SIG-M5 treated with dmso at 0.1 percent for 504 hours (cell line): ENCODE results near the gene CRACR2B.

Experiments used
- DNase-seq: peaks from one replicate; lab custom pipeline; 2025; ENCODE audit not compliant: unreplicated experiment; lab: John Stamatoyannopoulos, UW

The CRACR2B gene

GRCh38 chr11:866481-866880 is 38.8 kb downstream of the CRACR2B start:
- DNase-seq: no peak

- no peak for DNase-seq
Measured at GRCh38 chr11:867856-868358, 40.2 kb downstream of the CRACR2B start.

- no peak for DNase-seq
Measured at GRCh38 chr11:868394-868793, 40.7 kb downstream of the CRACR2B start.

DNA sequence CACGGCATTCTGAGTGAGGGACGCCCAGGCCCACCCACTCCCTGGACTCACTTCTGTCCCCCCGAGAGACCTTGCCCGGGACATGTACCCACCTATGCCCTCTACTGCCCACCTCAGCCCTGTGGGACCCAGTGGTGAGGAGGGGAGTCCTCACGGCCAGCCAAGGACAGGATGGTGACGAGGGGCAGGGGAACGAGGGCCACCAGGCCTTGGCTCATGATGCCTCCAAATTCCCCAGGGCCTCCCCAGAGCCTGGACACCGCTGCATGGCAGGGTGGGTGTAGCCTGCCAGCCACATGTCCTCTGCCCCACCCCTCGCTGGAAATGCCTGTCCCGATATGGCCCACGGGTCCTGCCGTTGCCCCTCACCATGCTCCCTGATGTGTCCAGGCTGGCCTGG is 41.1 kb downstream of the CRACR2B start:
- DNase-seq: no peak

DNA sequence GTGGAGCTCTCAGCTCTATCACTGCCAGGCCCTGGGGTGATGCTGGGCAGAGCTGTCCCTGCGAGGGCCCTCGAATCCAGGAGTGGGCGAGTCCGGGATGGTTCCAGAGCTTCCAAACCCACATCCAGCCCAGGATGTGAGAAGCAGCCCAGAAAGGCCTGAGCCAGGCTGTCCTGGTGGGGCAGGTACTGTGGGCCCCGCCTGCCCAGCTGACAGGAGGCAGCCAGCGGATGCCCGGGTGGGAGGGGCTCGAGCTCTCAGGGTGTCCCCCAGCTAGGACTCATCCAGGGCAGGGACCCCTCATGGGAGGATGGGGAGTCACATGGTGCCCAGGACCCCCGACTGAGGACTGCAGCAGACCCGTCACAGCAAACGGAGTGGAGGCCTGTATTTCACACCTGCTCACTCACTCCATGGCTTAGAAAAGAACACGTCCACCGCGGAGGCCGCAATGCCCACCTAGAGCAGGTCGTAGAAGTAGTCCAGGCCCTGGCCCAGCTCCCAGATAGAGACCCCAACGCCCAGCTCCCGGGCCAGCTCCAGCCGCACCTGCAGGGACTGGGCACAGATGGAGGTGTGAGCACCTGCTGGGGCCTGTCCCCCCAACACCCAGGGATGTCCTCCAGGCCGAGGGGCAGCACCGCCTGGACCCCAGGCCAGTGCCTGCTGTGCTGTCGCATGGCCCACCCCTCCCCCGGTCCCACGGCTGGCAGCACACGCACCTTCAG is 41.8 kb downstream of the CRACR2B start:
- DNase-seq: no peak

DNA sequence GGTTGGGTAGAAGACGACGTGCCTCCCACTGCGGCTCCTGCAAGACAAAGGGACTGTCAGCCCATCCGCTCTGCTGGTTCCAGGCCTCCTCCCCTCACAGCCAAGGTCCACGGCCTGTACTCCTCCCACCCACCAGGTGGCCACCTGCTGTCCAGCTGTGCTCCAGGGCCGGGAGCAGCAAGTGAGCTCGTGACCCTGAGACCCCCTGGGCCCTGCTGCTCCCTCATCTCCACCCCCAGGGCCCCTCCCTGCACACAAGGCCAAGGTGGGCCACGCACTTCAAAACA is 42.4 kb downstream of the CRACR2B start:
- no peak for DNase-seq

DNA sequence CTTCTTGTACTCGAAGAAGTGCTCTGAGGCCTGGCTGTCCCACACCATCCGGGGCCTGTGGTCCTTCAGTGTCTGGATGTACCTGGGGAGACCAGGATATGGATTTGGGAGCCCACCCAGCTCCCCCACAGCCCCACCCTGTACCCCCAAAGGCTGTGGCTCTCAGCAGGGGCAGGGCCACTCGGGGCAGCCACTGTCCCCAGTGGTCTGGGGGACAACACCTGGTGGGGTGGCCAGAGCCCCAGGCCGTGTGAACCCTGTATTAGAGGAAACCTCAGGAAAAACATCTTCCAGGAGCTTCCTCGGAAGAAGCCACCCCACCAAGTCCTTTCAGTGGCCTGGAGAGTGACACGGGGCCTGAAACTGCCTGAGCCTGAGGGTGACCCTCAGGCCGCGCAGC is 42.7 kb downstream of the CRACR2B start:
- DNase-seq: no peak

DNA sequence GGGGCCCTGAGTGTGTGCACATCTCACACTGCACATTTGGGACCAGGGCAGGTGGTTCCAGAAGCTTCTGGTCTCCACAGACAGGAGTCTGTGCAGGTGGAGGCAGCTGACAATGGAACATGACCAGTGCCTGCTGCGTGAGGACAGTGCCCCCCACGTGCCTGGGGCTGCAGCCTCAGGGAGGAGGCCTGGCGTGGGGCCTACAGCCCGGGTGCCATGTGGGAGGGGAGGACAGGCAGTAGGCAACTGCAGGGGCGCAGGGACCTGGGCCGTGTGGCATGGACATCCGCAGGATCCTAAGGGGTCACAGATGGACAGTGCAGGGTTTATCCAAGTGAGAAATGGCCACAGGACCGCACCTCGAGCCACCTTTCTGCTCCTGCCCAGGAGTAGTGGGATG is 43.8 kb downstream of the CRACR2B start:
- DNase-seq: no peak

- no peak for DNase-seq
Measured at GRCh38 chr11:872799-873198, 45.1 kb downstream of the CRACR2B start.

DNA sequence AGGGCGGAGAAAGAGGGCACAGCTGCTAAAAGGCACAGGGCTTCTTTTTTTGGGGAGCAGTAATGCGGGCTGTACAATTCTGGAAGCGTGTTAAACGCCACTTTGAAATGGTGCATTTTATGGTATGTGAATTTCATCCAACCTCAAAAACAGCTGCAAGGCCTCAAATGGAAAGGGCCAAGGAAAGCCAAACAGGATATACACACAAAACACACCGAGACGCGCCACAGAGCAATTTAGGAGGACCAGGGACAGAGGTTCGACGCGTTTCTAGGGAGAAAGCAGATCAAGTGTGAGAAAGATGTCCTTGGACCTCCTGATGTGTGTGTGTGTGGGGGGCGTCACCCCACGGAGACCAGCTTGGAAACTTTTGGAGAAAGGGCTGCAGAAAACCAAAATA is 46.0 kb downstream of the CRACR2B start:
- DNase-seq: no peak

- no peak for DNase-seq
Measured at GRCh38 chr11:875203-875602, 47.5 kb downstream of the CRACR2B start.

- DNase-seq: no peak
Measured at GRCh38 chr11:875769-876301, 48.1 kb downstream of the CRACR2B start.

DNA sequence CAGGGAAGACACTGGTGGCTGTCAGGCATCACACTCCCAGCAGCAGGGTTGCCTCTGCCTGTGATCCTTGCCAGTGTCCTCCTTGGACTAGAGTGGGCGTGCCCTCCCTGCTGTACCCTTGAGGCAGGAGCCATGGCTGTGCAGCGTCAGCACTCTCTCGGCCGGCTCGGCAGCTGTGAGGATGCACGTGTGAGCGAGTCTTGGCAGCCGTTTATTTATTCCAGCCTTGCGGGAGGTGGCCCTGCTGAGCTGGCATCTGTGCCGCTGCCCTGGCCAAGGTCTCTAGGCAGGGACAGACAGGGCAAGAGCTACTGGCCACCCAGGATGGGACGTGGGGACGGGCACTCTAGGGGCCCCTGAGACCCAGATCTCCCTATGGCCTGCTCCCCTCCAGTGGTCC is 48.8 kb downstream of the CRACR2B start:
- DNase-seq: no peak

DNA sequence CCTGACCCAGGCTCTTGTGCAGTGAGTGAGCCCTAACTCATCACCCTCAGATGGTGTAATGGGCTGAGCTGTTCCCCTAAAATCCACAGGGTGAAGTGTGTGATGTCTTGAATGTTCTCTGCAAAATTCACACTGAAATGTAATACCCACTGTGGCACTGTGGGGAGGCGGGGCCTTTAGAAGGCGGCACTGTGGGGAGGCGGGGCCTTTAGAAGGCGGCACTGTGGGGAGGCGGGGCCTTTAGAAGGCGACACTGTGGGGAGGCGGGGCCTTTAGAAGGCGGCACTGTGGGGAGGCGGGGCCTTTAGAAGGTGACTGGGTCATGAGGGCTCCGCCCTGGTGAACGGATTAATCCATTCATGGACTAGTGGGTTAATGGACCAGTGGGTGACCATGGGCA is 49.8 kb downstream of the CRACR2B start:
- DNase-seq: no peak

DNA sequence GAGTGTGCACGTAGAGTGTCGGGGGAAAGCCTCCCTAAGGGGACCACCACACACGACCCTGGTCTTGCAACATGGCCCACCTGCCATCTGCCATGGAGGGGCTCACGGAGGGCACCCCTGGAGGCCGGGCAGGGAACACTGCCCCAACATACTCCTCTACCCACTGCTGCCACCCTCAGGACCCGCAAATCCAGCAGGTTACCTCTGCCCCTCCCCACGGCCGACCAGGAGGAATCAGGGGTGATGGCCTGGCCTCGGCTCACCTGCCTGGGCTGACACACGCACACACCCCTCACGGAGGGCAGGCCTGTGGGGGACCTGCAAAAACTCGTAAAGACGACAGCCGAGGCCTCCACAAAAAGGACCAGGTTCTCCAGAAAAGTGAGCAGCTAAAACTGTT is 52.7 kb downstream of the CRACR2B start:
- DNase-seq: no peak
